Stimulated activated CD8-positive, alpha-beta memory T cell treated with anti-CD3 and anti-CD28 coated beads, Interleukin-2, amount 100 ng/mL, for 1 hour (primary cell): ENCODE results near the gene MYZAP.

Experiments
- DNase-seq, 2 donors: peaks; one replicate each; pipeline ENCODE4 v3.0.0-alpha.2; 2020; ENCODE audit warnings: low read depth in 2 of 2

Gene MYZAP

DNA sequence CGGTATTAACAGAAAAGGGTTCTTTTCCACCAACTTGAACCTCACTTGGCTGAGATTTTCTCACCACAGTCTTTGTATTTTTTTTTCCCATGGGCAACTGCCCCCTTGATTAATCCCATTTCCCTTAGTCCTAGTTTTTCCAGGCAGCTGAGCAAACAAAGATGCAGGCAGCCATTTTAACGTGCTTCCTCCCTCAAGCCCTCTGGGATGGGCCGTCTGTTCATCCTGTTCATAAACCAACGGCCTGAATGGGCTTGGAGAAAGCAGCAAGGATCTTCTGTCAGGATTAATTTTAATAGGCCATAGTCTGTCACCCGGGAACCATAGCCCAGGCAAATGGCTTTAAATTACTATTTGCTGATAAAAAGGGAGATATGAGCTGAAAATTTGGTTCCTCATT lies 104.4 kb downstream of the MYZAP start:
- no peak for DNase-seq

DNA sequence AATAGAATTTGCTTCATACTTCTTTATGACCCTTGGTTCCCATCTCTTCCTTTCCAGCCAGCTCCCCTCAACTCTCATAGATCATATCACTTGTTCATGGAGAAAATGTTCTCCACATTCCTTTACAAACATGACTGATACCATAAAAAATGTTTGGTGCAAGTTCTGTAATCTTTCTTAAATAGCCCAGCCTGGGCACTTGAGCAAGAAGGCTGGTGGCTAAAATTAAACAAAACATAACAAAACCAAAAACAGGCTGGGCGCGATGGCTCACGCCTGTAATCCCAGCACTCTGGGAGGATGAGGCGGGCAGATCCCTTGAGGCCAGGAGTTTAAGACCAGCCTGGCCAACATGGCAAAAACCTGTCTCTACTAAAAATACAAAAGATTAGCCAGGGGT lies 105.9 kb downstream of the MYZAP start:
- DNase-seq = no peak

DNA sequence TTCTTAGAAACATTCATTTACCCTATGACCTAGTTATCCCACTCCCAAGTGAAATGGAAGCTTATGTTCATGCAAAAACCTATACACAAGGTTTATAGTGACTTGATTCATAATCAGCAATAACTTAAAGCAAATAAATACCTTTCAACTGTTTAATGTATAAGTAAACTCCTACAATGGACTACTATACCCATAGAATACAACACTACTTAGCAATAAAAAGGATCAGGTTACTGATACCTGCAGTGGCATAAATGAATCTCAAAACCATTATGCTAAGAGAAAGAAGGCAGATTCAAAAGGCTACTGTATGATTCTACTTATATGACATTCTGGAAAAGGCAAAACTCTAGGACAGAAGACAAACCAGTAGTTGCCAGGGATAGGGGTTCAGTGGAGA lies 106.5 kb downstream of the MYZAP start:
- no peak for DNase-seq

DNA sequence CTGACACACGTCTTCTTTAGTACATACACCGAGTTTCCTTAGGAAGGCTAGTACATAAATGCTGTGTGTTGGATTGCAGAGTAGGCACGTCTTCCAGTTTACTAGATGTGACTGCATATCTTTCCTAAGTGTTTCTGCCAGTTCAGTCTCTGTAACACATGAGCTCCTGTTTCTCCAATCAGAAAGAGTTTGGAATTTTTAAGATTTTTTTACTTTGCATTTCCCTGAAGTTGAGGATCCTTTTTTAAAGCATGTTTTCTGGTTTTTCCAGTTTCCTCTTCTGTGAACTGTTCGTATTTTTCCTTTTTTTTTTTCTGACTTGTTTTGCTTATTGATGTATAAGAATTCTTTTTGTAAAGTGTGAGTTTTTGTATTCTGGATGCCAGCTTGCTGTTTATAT lies 107.3 kb downstream of the MYZAP start:
- no peak for DNase-seq

DNA sequence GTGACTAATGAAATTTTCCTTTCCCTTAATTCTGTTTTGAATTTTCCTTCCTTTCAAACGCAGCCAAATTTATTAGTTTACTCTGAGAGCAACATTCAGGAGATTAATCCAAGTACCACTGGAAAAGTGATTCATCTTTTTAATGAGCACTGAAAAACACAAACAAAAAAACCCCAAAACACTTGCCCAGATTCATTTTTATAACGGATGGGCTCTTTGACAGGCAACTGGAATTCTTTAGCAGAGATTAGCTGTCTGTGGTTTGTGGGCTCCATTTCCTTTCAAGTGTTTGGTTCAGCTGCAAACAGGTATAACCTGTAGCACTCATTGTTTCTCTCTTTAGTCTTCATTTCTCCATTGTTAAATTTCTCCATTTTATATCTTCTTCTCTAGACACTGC lies 111.7 kb downstream of the MYZAP start:
- DNase-seq = no peak

DNA sequence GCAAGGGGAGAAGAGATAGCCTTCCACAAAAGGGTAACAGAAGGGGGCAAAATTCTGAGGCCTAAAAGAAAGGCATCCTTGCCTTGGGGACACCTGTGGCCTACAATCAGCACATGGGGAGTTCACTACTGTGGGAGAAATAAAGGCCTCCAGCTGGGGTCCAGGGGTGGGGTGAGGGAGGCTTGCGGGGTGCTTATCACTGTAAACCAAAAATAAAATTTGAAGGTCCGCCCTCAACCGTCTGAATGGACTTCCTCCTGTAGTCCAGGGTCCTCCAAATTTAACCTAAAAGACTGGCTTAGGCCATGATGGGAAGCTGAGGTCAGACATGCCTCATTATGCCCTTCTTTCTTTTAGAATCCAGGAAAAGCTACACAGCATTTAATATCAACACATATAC lies 112.7 kb downstream of the MYZAP start:
- no peak for DNase-seq

DNA sequence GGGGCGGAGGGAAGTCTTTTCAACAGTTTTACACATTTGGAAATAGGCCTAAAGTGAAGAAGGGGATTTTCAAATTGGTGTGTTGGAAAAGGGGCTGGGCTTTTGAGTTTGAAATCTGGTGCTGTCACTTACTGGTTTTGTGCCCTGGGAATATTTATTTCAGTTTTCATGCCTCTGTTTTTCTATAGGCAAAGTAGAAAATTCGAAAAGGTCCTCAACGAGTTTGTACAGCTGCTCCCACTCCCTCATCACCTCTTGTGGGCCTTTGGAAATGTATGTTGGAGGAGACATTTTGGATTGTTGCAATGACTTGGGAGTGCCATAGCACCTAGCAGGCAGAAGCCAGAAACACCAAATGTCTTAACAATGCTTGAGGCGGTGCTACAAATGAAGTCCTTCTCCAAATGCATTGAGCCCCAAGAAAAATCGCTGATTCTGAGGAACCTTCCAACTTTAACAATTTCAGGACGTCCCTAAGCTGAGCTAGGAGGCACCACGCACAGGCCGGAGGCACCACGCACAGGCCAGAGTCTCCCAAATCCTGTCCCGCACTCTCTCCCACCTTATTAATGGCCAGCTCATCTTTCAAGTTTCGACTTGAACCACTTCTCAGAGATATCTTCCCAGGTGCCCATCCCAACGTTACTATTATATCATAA lies 114.2 kb downstream of the MYZAP start:
- no peak for DNase-seq

DNA sequence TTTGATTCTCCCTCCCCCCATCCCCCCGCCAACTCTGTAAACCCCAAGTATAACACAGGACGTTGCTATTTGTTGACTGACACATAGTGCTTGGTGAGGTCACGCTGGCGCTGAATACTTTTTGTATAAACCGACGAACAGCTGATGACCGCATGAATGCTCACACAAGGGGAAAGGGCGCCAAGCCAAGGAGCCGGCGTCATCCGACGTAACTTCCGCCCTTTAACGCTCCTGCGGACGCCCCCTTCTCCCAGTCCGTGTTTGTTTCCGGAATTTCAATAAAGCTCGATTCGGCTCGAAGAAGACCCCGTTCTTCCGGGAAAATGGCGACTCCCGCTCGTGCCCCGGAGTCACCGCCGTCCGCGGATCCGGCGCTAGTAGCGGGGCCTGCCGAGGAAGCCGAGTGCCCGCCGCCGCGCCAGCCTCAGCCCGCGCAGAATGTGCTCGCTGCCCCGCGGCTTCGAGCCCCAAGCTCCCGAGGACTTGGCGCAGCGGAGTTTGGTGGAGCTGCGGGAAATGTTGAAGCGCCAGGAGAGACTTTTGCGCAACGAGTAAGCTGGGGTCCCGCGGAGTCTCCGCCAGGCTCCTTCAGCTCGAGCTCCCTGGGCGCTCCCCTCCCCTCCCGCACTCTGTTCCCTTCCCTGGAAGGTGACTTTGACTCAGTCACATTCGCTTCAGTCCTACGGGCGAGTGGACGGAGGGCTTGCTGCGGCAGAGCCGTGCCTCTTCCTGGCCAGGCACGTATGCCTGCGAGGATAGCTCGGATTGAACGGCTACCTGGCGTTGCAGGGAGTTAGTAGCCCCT lies 114.9 kb downstream of the MYZAP start, which contains the start of gene POLR2M:
POLR2M (plus strand) TSS at position 310 of the 805 bp plus-strand sequence; CDS start at position 439, 129 bp downstream.
- DNase-seq = peak; percentile 77 to 79

DNA sequence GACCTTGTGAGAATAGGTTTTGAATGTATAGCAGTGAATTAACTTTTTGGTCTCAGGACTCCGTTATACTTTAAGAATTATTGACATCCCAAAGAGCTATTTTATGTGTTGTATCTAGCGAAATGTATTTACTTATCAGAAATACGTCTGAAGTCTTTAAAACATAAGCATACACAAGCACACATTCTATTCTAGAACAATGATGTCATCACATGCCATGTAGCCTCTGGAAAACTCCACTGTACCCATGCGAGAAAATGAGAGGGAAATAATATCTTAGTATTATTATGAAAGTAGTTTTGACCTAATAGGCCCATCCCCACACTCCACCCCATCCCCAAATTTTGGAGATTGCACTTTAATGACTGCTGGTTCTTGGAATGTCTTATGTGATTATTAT lies 116.3 kb downstream of the MYZAP start:
- DNase-seq = no peak

DNA sequence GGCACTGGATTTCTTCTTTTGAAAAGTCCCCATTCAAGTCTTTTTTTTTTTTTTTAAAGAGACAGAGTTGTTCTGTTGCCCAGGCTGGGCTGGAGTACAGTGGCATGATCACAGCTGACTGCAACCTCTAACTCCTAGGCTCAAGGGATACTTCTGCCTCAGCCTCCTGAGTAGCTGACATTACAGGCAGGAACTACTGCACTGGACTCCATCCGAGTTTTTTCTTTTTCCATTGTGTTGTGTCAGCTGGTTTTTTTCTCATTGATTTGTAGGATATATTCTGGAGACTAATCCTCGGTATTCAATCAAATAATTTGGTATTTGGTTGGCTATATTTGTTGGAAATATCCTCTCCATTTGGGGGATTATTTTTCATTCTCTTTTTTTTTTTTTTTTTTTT lies 126.6 kb downstream of the MYZAP start:
- DNase-seq = no peak

DNA sequence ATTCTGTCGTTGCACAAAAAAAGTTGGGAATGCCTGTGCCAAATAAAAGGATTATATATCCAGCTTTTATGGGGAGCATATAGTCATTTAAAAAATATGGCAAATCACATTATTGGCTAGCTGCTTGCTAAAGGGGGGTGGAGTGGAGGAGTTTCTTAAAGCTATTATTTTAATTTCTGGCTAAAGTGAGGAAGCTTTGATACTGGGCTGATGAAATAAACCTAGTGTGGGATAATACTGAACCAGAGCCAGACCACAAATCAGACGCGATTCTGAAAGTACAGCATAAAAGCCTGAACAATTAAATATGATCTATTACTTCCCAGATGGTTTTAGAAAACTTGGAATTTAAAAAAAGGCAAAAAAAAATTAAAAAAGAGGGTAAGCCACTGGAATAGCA lies 129.2 kb downstream of the MYZAP start:
- no peak for DNase-seq

DNA sequence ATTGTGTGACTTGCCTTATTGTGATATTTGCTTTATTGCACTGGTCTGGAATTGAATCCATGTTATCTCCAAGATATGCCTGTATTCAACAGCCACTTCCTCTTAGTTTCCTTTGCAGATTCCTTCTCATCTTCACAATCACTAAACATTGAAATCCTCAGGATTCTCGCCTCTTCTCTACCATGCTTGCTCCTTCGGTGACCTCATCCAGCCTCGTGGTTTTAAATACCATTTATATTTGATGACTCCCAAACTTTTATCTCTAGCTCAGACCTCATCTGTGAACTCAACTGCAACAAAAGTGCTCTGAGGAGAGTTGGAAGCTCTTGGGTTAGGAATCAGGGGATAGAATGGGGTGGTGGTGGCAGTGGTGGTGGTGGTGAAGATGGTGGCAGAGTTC lies 134.7 kb downstream of the MYZAP start:
- DNase-seq = no peak

DNA sequence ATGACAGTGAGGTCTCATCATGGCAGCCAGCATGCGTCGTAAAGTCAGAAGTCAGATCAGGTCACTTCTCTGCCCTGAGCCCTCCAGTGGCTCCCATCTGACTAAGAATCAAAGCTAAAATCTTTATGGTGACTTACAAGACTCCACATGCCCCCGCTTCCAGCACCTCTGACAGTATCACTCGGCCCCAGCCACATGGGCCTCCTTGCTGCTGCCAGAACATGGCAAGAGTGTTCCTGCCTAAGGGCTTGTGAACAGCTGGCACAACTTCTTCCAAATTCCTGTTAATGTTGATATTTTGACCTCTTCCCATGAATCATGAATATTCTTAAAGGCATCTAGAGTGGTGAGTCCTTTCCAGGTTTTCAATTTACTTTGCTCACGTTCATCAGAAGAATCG lies 135.3 kb downstream of the MYZAP start:
- no peak for DNase-seq

DNA sequence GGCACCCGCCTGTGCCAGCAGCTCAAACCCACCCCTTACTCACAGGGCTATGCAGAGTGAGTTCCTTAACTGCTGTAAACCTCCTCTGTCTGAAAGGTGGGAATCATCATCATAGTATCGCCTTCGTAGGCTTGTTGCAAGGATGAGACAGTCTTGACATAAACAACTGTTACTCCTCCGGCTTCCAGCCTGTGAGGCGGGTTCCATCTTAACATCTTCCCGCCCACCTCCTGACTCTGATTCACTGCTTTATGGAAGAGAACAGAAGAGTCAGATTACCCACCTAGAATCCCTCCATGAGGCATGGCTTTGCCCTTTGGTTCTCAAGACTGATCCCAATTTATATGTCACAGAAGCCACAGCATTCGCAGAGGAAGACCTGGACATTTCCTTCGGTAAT lies 136.7 kb downstream of the MYZAP start:
- DNase-seq = no peak

DNA sequence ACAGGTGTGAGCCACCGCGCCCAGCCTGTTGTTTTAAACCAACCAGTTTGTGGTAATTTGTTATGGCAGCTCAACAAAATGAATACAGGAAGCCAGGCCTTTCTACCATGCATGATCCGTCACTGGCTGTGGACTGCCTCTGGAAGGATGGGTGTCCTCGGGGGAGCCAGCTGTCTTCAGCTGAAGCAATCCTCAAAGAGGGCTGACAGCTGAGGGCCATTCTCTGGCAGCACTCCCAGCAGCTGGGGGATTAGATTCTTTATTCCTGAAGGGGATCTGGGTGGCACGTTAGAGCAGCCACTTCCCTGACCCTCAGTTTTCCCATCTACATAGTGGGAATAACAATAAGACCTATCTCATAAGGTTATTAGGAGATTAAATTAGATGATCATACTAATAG lies 139.2 kb downstream of the MYZAP start:
- no peak for DNase-seq

DNA sequence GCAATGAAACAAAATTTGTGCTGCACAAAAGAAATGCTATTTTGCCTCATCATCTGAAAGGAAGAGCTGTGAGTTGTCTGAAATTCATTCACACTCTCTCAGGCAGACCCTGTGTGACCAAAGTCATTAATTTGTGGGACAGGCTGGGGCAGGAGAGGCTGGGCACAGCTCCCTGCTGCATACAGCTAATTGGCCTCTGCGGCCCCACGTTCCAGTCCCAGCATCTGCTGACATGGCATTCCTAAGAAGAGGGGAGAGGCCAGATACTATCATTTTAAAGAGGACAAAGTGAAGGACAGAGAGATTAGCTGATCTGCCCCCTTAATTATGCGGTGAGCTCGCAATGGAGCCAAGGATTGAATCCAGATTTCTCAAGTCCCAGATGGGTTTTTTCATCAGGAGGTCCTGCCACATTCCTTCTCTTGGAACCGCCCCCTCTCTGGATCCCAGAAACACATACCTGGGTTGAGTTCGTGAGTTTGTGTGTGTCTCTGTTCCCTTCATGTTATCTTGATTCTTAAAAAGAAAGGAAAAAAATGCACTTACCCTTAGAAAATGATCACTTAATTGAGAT lies 139.9 kb downstream of the MYZAP start:
- DNase-seq = no peak

DNA sequence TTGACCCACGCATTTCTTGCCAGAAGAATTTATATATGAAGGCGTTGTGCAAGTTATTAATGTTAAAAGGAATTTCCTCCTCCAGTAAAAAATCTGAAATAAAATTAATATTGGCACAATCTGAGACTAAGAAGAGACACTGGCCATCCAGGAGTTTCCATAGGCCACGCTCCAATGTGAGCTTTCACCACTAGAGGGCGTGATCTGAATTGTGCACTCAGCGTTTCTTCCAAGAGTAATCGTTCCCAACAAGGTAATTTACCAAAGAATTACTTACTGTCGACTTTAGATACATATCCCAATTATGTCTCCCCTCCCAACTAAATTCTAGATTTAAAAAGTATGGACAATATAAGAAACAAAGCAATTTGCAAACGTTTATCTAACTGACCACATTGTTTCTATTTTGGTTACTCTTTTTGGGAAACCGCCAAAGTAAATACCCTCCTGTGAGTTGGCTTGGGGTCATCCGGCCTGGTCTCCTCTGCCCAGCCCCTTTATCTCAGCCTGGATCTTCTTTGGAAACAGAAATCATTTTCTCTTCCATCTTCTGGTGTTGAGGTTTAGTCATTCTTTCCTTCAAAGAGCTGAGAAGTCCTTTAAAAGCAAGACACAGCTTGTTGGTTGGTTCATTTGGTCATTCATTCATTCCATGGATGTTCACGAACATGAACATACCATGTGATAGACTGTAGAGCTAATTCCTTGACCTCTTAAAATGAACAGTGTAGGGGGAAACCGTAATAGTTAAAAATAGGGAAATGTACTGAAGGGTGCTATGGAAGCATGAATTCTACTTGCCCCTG lies 141.0 kb downstream of the MYZAP start:
- peak in 1 of 2 donors; percentile 7 for DNase-seq

DNA sequence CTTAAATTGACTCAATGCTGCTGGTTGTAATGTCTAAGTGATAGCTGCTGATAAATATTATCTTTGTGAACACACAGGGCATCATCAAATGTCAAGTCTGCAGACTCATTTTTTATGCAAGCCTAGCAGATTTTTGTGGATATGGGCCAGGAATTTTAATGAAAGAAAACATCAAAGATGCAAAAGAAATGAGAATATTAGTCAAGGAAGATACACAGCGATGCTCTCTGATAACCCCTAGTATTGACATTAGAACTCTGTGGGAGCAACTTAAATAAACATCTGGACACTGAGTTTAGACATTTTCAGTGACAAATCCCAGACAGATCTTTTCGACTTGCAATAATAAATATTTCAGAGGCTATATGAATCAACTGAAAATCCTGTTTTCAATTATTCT lies 143.2 kb downstream of the MYZAP start:
- DNase-seq = no peak
